HepG2 (cell line): Measurements from ENCODE around the gene SEPTIN11. TPM values are rescaled to one million over a fixed set of nuclear protein-coding genes. Genes with fewer than 3 reads are reported as not detected.

Experiments used
- ATAC-seq: fragments of 200-7000 bp; cut with Tn5 transposase; 3 replicates; pipeline ENCODE4 v1.9.1; 2020; ENCODE audit warnings: mild to moderate bottlenecking, moderate library complexity
- BruUV-seq: library from RNA; stranded (reverse); fragments of 400-500 nt; replicated peaks from 2 replicates; lab custom pipeline; 2021; lab: Mats Ljungman, UMichigan
- CTCF ChIA-PET: fragments of 300-600 bp; formaldehyde crosslinking; extraction: SDS; loops from one replicate; lab custom pipeline; 2021; ENCODE audit warnings: low total read pairs, inconsistent platforms, low intra/inter-chr PET ratio; lab: Yijun Ruan, JAX
- POLR2A ChIA-PET: fragments of 350-600 bp; sonication (Branson Sonifier 250); formaldehyde crosslinking; loops from one replicate; lab custom pipeline; 2020; ENCODE audit warnings: antibody characterized with exemption, inconsistent platforms; lab: Yijun Ruan, JAX
- DNase-seq: peaks from one replicate; pipeline ENCODE4 v3.0.0-alpha.2; 2015; ENCODE audit warnings: low spot score
- FAIRE-seq: peaks from 3 replicates; lab custom pipeline; 2011; peaks lifted over from hg19 to GRCh38; lab: Jason Lieb, UNC
- H2AFZ ChIP-seq: one replicate; pipeline ENCODE4 v1.6.1; 2011; ENCODE audit warnings: low read length, inconsistent platforms
- H3K27ac ChIP-seq: fragments of 300-600 bp; 3 replicates; pipeline ENCODE4 v1.8.0; 2011; ENCODE audit warnings: mixed run types, mild to moderate bottlenecking, mixed read lengths, low read length, inconsistent platforms; ENCODE audit not compliant: insufficient read depth; ENCODE audit errors: extremely low read length
- H3K27me3 ChIP-seq, 2 experiments: fragments of 200-600 bp in 1 of 2; 2 replicates in 1 of 2; 3 replicates in 1 of 2; pipeline versions ENCODE4 v1.6.0 to v1.8.0; 2011; ENCODE audit warnings: low read length in 2 of 2, mild to moderate bottlenecking in 2 of 2, moderate library complexity in 2 of 2, inconsistent platforms in 1 of 2; ENCODE audit not compliant: insufficient read depth in 2 of 2, control insufficient read depth in 1 of 2
- H3K36me3 ChIP-seq, 2 experiments: fragments of 200-600 bp in 1 of 2; replicated peaks in 1 of 2; 2 replicates in 1 of 2; 3 replicates in 1 of 2; pipeline versions ENCODE4 v1.5.1 to v1.8.0; 2011; ENCODE audit warnings: low read length in 2 of 2, inconsistent platforms in 1 of 2; ENCODE audit not compliant: insufficient read depth in 2 of 2, control insufficient read depth in 1 of 2
- H3K4me1 ChIP-seq: 2 replicates; pipeline ENCODE4 v1.5.1; 2012; ENCODE audit warnings: low read length, inconsistent platforms; ENCODE audit not compliant: insufficient read depth
- H3K4me2 ChIP-seq: 2 replicates; pipeline ENCODE4 v1.6.0; 2011; ENCODE audit warnings: low read depth, low read length, inconsistent platforms
- H3K4me3 ChIP-seq, 3 experiments: fragments of 200-600 bp in 1 of 3; sonication (generic), shearing (Covaris generic) in 1 of 3; replicated peaks in 1 of 3; 2 replicates each; pipeline ENCODE4 v1.5.1; 2011 to 2016; ENCODE audit warnings: low read length in 3 of 3, inconsistent platforms in 2 of 3, low read depth in 2 of 3, mild to moderate bottlenecking in 2 of 3, control low read depth in 1 of 3, mixed read lengths in 1 of 3; ENCODE audit not compliant: insufficient read depth in 1 of 3
- H3K79me2 ChIP-seq: one replicate; pipeline ENCODE4 v1.6.1; 2011; ENCODE audit warnings: low read length, inconsistent platforms; ENCODE audit not compliant: insufficient read depth
- H3K9ac ChIP-seq: 2 replicates; pipeline ENCODE4 v1.6.0; 2011; ENCODE audit warnings: mild to moderate bottlenecking, low read depth, low read length, inconsistent platforms; ENCODE audit not compliant: insufficient read depth
- H3K9me3 ChIP-seq: 2 replicates; pipeline ENCODE4 v1.5.1; 2012; ENCODE audit warnings: mild to moderate bottlenecking, low read length
- H4K20me1 ChIP-seq: 2 replicates; pipeline ENCODE4 v1.6.0; 2011; ENCODE audit warnings: inconsistent platforms, mild to moderate bottlenecking, low read length, moderate library complexity; ENCODE audit not compliant: insufficient read depth
- ARNTL ChIP-seq: sonication (generic); formaldehyde crosslinking; IDR thresholded peaks from 2 replicates; pipeline ENCODE4 v1.4.0; 2020; ENCODE audit warnings: mild to moderate bottlenecking, missing genetic modification reagents
- KDM1A ChIP-seq: IDR thresholded peaks from 2 replicates; pipeline ENCODE4 v1.6.1; 2016; ENCODE audit warnings: missing compliant biosample characterization
- MIER2 ChIP-seq: IDR thresholded peaks from 2 replicates; pipeline ENCODE4 v1.6.1; 2016; ENCODE audit warnings: missing biosample characterization, missing genetic modification reagents
- ZBTB33 ChIP-seq: sonication (generic); formaldehyde crosslinking; IDR thresholded peaks from 2 replicates; pipeline ENCODE4 v1.4.0; 2020; ENCODE audit warnings: missing genetic modification reagents
- ZNF780A ChIP-seq: sonication (generic); formaldehyde crosslinking; IDR thresholded peaks from 2 replicates; pipeline ENCODE4 v1.8.0; 2022; ENCODE audit warnings: mild to moderate bottlenecking, missing genetic modification reagents, moderate library complexity
- WGBS: methylation state at CpG from one replicate; pipeline ENCODE4 v1.1.6; 2017; ENCODE audit warnings: low lambda C conversion rate; 5-methylcytosine and 5-hydroxymethylcytosine counted together
- in situ Hi-C: cut with HindIII; loops from 2 replicates; pipeline ENCODE4 v1.10.0; 2017; ENCODE audit warnings: low pct_unique_long_range_greater_than_20kb; ENCODE audit not compliant: extremely low pct_ligation_motif_present
- intact Hi-C: fragments of 100-400 bp; cut with micrococcal nuclease; formaldehyde crosslinking; loops from one replicate; pipeline ENCODE4 v1.10.0; 2022; ENCODE audit not compliant: unreplicated experiment
- polyA plus RNA-seq, 8 experiments: library from polyadenylated mRNA; depleted of rRNA in 3 of 8; stranded (reverse) in 7 of 8; unstranded in 1 of 8; fragments of >200 nt; fragmentation: Illumina TruSeq in 4 of 8; extraction: Trizol in 4 of 8; gene quantifications; 2 replicates each; pipeline versions ENCODE4 v1.2.1 to v1.2.3, GENCODE V29; 2011 to 2016; ENCODE audit warnings: low read depth in 4 of 8, missing spikeins in 1 of 8, mixed read lengths in 1 of 8; ENCODE audit not compliant: insufficient read depth in 1 of 8
- total RNA-seq, 5 experiments: library from RNA; depleted of rRNA; stranded (reverse); fragments of >200 nt; fragmentation: Illumina TruSeq; extraction: Trizol; gene quantifications; 2 replicates each; pipeline ENCODE4 v1.2.3, GENCODE V29; 2016; ENCODE audit warnings: low read depth in 1 of 5
- TF ChIP-seq, protein P1 (sequence below): sonication (generic); formaldehyde crosslinking; IDR thresholded peaks from 2 replicates; pipeline ENCODE4 v1.5.1; 2020; ENCODE audit warnings: mild to moderate bottlenecking, missing genetic modification reagents, borderline replicate concordance

SEPTIN11 gene
- total and polyA plus RNA-seq, 2 of the 13 experiments (the other 11 are each of a cell fraction or from before 2014, with no cell fraction given) = 28.9 to 47.3 TPM

GRCh38 chr4:76989391-76990061 lies 40.0 kb downstream of the SEPTIN11 start (continued):
- TF ChIP-seq, protein P1, sequence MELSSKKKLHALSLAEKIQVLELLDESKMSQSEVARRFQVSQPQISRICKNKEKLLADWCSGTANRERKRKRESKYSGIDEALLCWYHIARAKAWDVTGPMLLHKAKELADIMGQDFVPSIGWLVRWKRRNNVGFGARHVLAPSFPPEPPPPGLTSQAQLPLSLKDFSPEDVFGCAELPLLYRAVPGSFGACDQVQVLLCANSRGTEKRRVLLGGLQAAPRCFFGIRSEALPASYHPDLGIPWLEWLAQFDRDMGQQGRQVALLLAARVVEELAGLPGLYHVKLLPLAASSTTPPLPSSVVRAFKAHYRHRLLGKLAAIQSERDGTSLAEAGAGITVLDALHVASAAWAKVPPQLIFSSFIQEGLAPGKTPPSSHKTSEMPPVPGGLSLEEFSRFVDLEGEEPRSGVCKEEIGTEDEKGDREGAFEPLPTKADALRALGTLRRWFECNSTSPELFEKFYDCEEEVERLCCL (CRISPR knock-in tag) = no peak
- no peak for TF ChIP-seq ZNF780A
- TF ChIP-seq KDM1A (CRISPR knock-in tag) = no peak
- no peak for TF ChIP-seq MIER2 (CRISPR knock-in tag)

DNA sequence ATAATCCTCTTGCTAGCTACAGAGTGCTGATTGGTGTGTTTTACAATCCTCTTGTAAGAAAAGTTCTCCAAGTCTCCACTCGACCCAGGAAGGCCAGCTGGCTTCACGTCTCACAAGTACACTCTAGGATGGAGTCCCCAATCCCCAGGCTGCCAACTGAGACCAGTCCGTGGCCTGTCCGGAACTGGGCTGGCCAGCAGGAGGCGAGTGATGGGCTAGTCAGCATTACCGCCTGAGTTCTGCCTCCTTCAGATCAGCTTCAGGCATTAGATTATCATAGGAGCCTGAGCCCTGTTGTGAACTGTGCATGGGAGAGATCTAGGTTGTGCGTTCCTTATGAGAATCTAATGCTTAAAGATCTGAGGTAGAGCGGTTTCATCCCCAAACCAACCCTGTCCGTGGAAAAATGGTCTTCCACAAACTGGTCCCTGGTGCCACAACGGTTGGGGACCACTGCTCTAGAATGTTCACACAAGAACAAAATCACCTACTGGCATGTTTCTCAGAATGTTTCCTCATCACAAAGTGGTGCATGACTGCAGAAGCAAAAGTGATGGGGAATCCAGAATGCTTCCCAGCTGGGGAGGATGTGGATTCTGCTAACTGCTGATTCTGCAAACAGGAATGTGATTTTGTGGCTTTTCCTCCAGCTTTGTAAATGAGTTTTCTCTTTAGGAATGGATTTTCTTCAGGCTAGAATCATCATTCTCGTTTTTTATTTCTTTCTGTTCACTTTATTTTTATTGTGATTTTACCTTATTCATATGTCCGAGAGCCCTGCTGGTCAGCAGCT lies 40.9 kb downstream of the SEPTIN11 start:
- no TSS peak for BruUV-seq
- no peak overlapping the region for H3K4me2 ChIP-seq
- in situ Hi-C loops = no loop called here
- H3K27me3 ChIP-seq = no peaks in the 10 kb centered on the region; a peak in 1 of 5 replicates
- intact Hi-C loops = no loop called here
- peak; percentile 63; the same call in 1 of the 2 replicates for TF ChIP-seq ZBTB33 (CRISPR knock-in tag)
- TF ChIP-seq ARNTL (CRISPR knock-in tag) = no peak
- no peaks in the 10 kb centered on the region for H3K36me3 ChIP-seq
- peaks cover 9% of the 10 kb centered on the region for H3K79me2 ChIP-seq
- H2AFZ ChIP-seq = no peak overlapping the region
- 87% methylated on average over 10 of the region's 12 CpGs for WGBS
- ATAC-seq = no peak
- peaks cover 2% of the 10 kb centered on the region for H3K4me1 ChIP-seq
- no peak overlapping the region for H3K4me3 ChIP-seq
- no peak for FAIRE-seq
- H3K9me3 ChIP-seq = no peaks in the 10 kb centered on the region
- H3K9ac ChIP-seq = no peak overlapping the region
- POLR2A ChIA-PET = no interaction called here
- DNase-seq = no peak
- H3K27ac ChIP-seq = no peak overlapping the region
- H4K20me1 ChIP-seq = no peaks in the 10 kb centered on the region
- CTCF ChIA-PET = no interaction called here
